ENCODE data around the gene IGSF9.

Gene IGSF9

GRCh38 chr1:159959451-159959850 is 14.0 kb upstream of the IGSF9 start:
- Histone ChIP-seq H3K36me3 (replicated peaks; ENCODE audit: insufficient read depth, low read length) (no peaks in the 10 kb centered on the region), H3K9me2 (replicated peaks; ENCODE audit: insufficient read depth, low read length) (no peaks in the 10 kb centered on the region), H3K4me3 (ENCODE audit: low read length) (no peak overlapping the region), H3K4me1 (ENCODE audit: low read length) (no peaks in the 10 kb centered on the region), H3K9me3 (replicated peaks; ENCODE audit: insufficient read depth, low read length) (no peaks in the 10 kb centered on the region), H3K27me3 (replicated peaks; ENCODE audit: insufficient read depth, low read length) (no peaks in the 10 kb centered on the region), H3K79me2 (ENCODE audit: low read length) (no peaks in the 10 kb centered on the region), H2AFZ (ENCODE audit: low read length) (no peak overlapping the region), H3K9ac (ENCODE audit: low read length) (no peak overlapping the region), H3K27ac (ENCODE audit: low read length) (no peak overlapping the region), H3F3A (ENCODE audit: insufficient read depth, low read length) (no peaks in the 10 kb centered on the region), H4K20me1 (ENCODE audit: insufficient read depth, low read length) (no peaks in the 10 kb centered on the region), H3K4me2 (ENCODE audit: low read depth, low read length) (no peak overlapping the region)
- DNase-seq, result no peak
- TF ChIP-seq EZH2phosphoT487 (IDR thresholded peaks at IDR 0.05; ENCODE audit: low read length), result no peak
- no peak for TF ChIP-seq EZH2 (optimal IDR thresholded peaks at IDR 0.05; ENCODE audit: low read depth, low read length)
- no peak for TF ChIP-seq CTCF (IDR thresholded peaks at IDR 0.05; ENCODE audit: low read length)

- TF ChIP-seq EZH2phosphoT487 (IDR thresholded peaks at IDR 0.05; ENCODE audit: low read length), result no peak
- no peak for TF ChIP-seq EZH2 (optimal IDR thresholded peaks at IDR 0.05; ENCODE audit: low read depth, low read length)
- no peak for TF ChIP-seq CTCF (IDR thresholded peaks at IDR 0.05; ENCODE audit: low read length)
- no peak overlapping the region for H3K4me3 ChIP-seq (ENCODE audit: low read length)
- H4K20me1 ChIP-seq (ENCODE audit: insufficient read depth, low read length), result no peaks in the 10 kb centered on the region
- H3K9me2 ChIP-seq (replicated peaks; ENCODE audit: insufficient read depth, low read length), result no peaks in the 10 kb centered on the region
- no peaks in the 10 kb centered on the region for H3K27me3 ChIP-seq (replicated peaks; ENCODE audit: insufficient read depth, low read length)
- no peak overlapping the region for H3K9ac ChIP-seq (ENCODE audit: low read length)
- no peaks in the 10 kb centered on the region for H3K79me2 ChIP-seq (ENCODE audit: low read length)
- H3K27ac ChIP-seq (ENCODE audit: low read length), result no peak overlapping the region
- no peak overlapping the region for H2AFZ ChIP-seq (ENCODE audit: low read length)
- H3K9me3 ChIP-seq (replicated peaks; ENCODE audit: insufficient read depth, low read length), result no peaks in the 10 kb centered on the region
- no peaks in the 10 kb centered on the region for H3K36me3 ChIP-seq (replicated peaks; ENCODE audit: insufficient read depth, low read length)
- DNase-seq, result no peak
- H3F3A ChIP-seq (ENCODE audit: insufficient read depth, low read length), result no peaks in the 10 kb centered on the region
- H3K4me1 ChIP-seq (ENCODE audit: low read length), result no peaks in the 10 kb centered on the region
- no peak overlapping the region for H3K4me2 ChIP-seq (ENCODE audit: low read depth, low read length)
Measured at GRCh38 chr1:159958719-159959380, 13.4 kb upstream of the IGSF9 start.

- no peak for TF ChIP-seq EZH2 (optimal IDR thresholded peaks at IDR 0.05; ENCODE audit: low read depth, low read length)
- TF ChIP-seq EZH2phosphoT487 (IDR thresholded peaks at IDR 0.05; ENCODE audit: low read length), result no peak
- TF ChIP-seq CTCF (IDR thresholded peaks at IDR 0.05; ENCODE audit: low read length), result no peak
- no peak for DNase-seq
- Histone ChIP-seq H2AFZ (ENCODE audit: low read length) (no peak overlapping the region), H3K27me3 (replicated peaks; ENCODE audit: insufficient read depth, low read length) (no peaks in the 10 kb centered on the region), H3K79me2 (ENCODE audit: low read length) (no peaks in the 10 kb centered on the region), H3K9me2 (replicated peaks; ENCODE audit: insufficient read depth, low read length) (no peaks in the 10 kb centered on the region), H3K36me3 (replicated peaks; ENCODE audit: insufficient read depth, low read length) (no peaks in the 10 kb centered on the region), H3K4me1 (ENCODE audit: low read length) (no peaks in the 10 kb centered on the region), H4K20me1 (ENCODE audit: insufficient read depth, low read length) (no peaks in the 10 kb centered on the region), H3K9me3 (replicated peaks; ENCODE audit: insufficient read depth, low read length) (no peaks in the 10 kb centered on the region), H3K4me3 (ENCODE audit: low read length) (no peak overlapping the region), H3K27ac (ENCODE audit: low read length) (no peak overlapping the region), H3F3A (ENCODE audit: insufficient read depth, low read length) (no peaks in the 10 kb centered on the region), H3K4me2 (ENCODE audit: low read depth, low read length) (no peak overlapping the region), H3K9ac (ENCODE audit: low read length) (no peak overlapping the region)
Measured at GRCh38 chr1:159957824-159958268, 12.4 kb upstream of the IGSF9 start.

Data from MM.1S (cell line).